Right kidney (tissue), 1 donor: ENCODE measurements around the gene IQGAP2.
"Not testable (repeated sequence)": the region's sequence is repeated elsewhere in the genome, so short reads cannot be mapped to it uniquely, and the experiment has no call there.

Experiments
- DNase-seq: peaks from one replicate; pipeline ENCODE4 v3.0.0-alpha.2; 2016

Gene IQGAP2

GRCh38 chr5:76537073-76537543, 134.0 kb downstream of the IQGAP2 start:
- DNase-seq, result no peak

- DNase-seq, result no peak
These were observed 139.2 kb downstream of the IQGAP2 start for GRCh38 chr5:76542241-76542640.

- peak; percentile 36 for DNase-seq
These were observed 140.0 kb downstream of the IQGAP2 start for GRCh38 chr5:76542887-76543690.

GRCh38 chr5:76544268-76544926, 141.3 kb downstream of the IQGAP2 start:
- DNase-seq, result peak; percentile 46

- no peak for DNase-seq
These were observed 142.1 kb downstream of the IQGAP2 start for GRCh38 chr5:76545184-76545583.

GRCh38 chr5:76546497-76547102, 143.5 kb downstream of the IQGAP2 start:
- no peak for DNase-seq

- no peak for DNase-seq
These were observed 144.3 kb downstream of the IQGAP2 start for GRCh38 chr5:76547242-76547890.

- no peak for DNase-seq
These were observed 144.9 kb downstream of the IQGAP2 start for GRCh38 chr5:76547891-76548524.

GRCh38 chr5:76548525-76549229, 145.6 kb downstream of the IQGAP2 start:
- DNase-seq, result no peak

GRCh38 chr5:76550881-76551280, 147.8 kb downstream of the IQGAP2 start:
- DNase-seq, result not testable (repeated sequence)

GRCh38 chr5:76552546-76552945, 149.5 kb downstream of the IQGAP2 start:
- DNase-seq, result no peak

- no peak for DNase-seq
These were observed 150.2 kb downstream of the IQGAP2 start for GRCh38 chr5:76553251-76553650.

- no peak for DNase-seq
These were observed 152.0 kb downstream of the IQGAP2 start for GRCh38 chr5:76555114-76555513.

GRCh38 chr5:76555717-76556116, 152.6 kb downstream of the IQGAP2 start:
- no peak for DNase-seq

- no peak for DNase-seq
These were observed 153.6 kb downstream of the IQGAP2 start for GRCh38 chr5:76556511-76557221.

GRCh38 chr5:76560952-76561891, 158.1 kb downstream of the IQGAP2 start:
- DNase-seq, result no peak

- DNase-seq, result no peak
These were observed 158.9 kb downstream of the IQGAP2 start for GRCh38 chr5:76561959-76562358.

GRCh38 chr5:76565009-76565408, 161.9 kb downstream of the IQGAP2 start:
- DNase-seq, result no peak

- no peak for DNase-seq
These were observed 167.1 kb downstream of the IQGAP2 start for GRCh38 chr5:76570153-76570552.

GRCh38 chr5:76571559-76571958, 168.5 kb downstream of the IQGAP2 start:
- no peak for DNase-seq
